Omental fat pad (tissue), 4 donors: ENCODE results near the gene XKR7. TPM values are rescaled to one million over a fixed set of nuclear protein-coding genes. Genes with fewer than 3 reads are reported as not detected.

ENCODE experiments used
- ATAC-seq: fragments of 150-250 bp; one replicate; pipeline ENCODE4 v1.9.1; 2016; ENCODE audit warnings: mild to moderate bottlenecking, moderate library complexity; ENCODE audit not compliant: low FRiP score
- DNase-seq: peaks from one replicate; pipeline ENCODE4 v3.0.0-alpha.2; 2019; ENCODE audit warnings: low spot score
- CTCF ChIP-seq, 3 donors: fragments of 450-650 bp; IDR thresholded peaks; one replicate each; pipeline ENCODE4 v1.5.1; 2016 to 2017; ENCODE audit warnings: antibody characterized with exemption in 3 of 3, mild to moderate bottlenecking in 3 of 3, moderate library complexity in 2 of 3
- total RNA-seq, 4 donors: library from RNA; depleted of rRNA; stranded (reverse); fragments of >200 nt; gene quantifications; one replicate each; pipeline ENCODE4 v1.1.0, GENCODE V29; 2016

Gene XKR7
- total RNA-seq, 4 donors from 2014 or later = not detected

- DNase-seq (no peak), ATAC-seq (no peak)
- no peak for TF ChIP-seq CTCF (IDR thresholded peaks at IDR 0.05)
Measured at GRCh38 chr20:32036716-32037485, 69.0 kb downstream of the XKR7 start.

DNA sequence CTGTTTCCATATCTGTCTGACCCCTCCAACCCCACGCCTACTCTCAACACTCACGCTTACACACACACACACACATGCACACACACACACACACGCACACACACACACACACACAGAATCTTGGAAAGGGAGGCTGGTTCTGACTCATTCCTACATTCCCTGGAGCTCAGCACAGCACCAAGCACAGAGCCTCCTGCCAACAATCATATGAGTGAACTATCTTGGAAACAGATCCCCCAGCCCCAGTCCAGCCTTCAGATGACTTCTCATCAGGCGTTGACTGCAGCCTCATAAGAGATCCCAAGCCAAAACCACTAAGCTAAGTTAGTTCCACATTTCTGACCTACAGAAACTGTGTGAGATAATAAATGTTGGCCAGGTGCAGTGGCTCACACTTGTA, 70.0 kb downstream of the XKR7 start:
- ATAC-seq (no peak), DNase-seq (no peak)
- TF ChIP-seq CTCF (IDR thresholded peaks at IDR 0.05) = no peak

GRCh38 chr20:32040142-32040953, 72.4 kb downstream of the XKR7 start:
- no peak for ATAC-seq
- DNase-seq = no peak
- TF ChIP-seq CTCF (IDR thresholded peaks at IDR 0.05) = no peak

GRCh38 chr20:32045999-32046398, 78.0 kb downstream of the XKR7 start:
- TF ChIP-seq CTCF (IDR thresholded peaks at IDR 0.05) = no peak
- DNase-seq (no peak), ATAC-seq (no peak)

- DNase-seq (no peak), ATAC-seq (no peak)
- TF ChIP-seq CTCF (IDR thresholded peaks at IDR 0.05) = no peak
Measured at GRCh38 chr20:32050324-32050841, 82.4 kb downstream of the XKR7 start.

DNA sequence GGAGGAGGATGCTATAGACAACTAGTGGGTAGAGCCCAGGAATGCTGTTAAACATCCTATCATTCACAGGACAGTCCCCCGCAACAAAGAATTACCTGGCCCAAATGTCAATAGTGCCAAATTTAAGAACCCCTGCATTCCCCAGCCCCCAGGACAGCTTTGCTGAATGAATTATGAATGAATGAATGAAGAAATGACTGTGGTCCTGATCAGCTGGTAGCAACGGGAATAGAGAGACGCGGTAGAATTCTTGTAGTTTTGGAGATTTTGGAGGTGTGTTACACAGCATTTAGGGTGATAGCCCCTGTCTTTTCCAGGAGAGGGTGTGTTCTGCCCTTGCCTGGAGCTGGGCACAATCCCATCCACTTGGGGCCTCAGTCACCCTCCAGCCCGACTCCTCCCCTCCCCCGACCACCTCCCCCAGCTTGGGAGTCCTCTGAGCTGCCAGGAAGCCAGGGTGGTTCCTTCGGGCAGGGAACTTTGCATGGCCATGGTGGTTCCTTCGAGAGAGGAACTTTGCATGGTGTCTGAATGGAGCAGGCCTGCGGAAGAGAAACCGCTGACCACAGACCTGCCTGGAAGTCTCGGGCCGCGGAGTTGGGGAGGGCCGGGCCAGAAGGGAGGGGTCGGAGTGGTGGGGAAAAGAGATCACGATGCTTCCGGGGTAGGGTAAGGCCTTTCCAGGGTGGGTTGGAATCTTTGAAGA, 83.1 kb downstream of the XKR7 start:
- DNase-seq (no peak), ATAC-seq (peak; percentile 64)
- TF ChIP-seq CTCF (IDR thresholded peaks at IDR 0.05) = no peak
